GM12878 (cell line): ENCODE measurements around the gene ATF6. TPM values are rescaled to one million over a fixed set of nuclear protein-coding genes. Genes with fewer than 3 reads are reported as not detected.

Experiments
- ATF7 ChIP-seq: fragments of 450-650 bp; IDR thresholded peaks from 2 replicates; pipeline ENCODE4 v1.6.1; 2016; ENCODE audit warnings: low read depth, mild to moderate bottlenecking
- BACH1 ChIP-seq: fragments of 450-650 bp; IDR thresholded peaks from 2 replicates; pipeline ENCODE4 v1.6.1; 2017; ENCODE audit warnings: mild to moderate bottlenecking, borderline replicate concordance
- BCL11A ChIP-seq: IDR thresholded peaks from 2 replicates; pipeline ENCODE4 v1.6.1; 2011; ENCODE audit warnings: low read depth, low read length
- CTCF ChIP-seq, 3 experiments: IDR thresholded peaks in 2 of 3; conservative IDR thresholded peaks in 1 of 3; 2 replicates each; pipeline ENCODE4 v1.5.1; 2011; ENCODE audit warnings: low read depth in 3 of 3, low read length in 3 of 3, mild to moderate bottlenecking in 3 of 3, control low read depth in 2 of 3, moderate library complexity in 2 of 3, inconsistent platforms in 1 of 3, mixed read lengths in 1 of 3; ENCODE audit not compliant: control insufficient read depth in 2 of 3, insufficient read depth in 1 of 3; ENCODE audit errors: extremely low read depth in 1 of 3
- E2F4 ChIP-seq: IDR thresholded peaks from 2 replicates; pipeline ENCODE4 v1.6.1; 2012; ENCODE audit warnings: low read depth, low read length, improper control_type of control experiment
- EGR1 ChIP-seq, 2 experiments: IDR thresholded peaks; 1 replicate in 1 of 2; 2 replicates in 1 of 2; pipeline ENCODE4 v1.6.1; 2011 to 2012; ENCODE audit warnings: low read depth in 2 of 2, low read length in 2 of 2, borderline replicate concordance in 1 of 2, mild to moderate bottlenecking in 1 of 2, moderate library complexity in 1 of 2
- ETV6 ChIP-seq, 2 experiments: fragments of 450-650 bp in 1 of 2; IDR thresholded peaks in 1 of 2; conservative IDR thresholded peaks in 1 of 2; 2 replicates each; pipeline ENCODE4 v1.6.1; 2014; ENCODE audit warnings: antibody characterized with exemption in 1 of 2, borderline replicate concordance in 1 of 2, low read depth in 1 of 2, mild to moderate bottlenecking in 1 of 2, moderate library complexity in 1 of 2
- GABPA ChIP-seq: IDR thresholded peaks from 2 replicates; pipeline ENCODE4 v1.6.1; 2014; ENCODE audit warnings: antibody characterized with exemption, low read depth, mild to moderate bottlenecking, inconsistent platforms
- HDAC2 ChIP-seq: fragments of 200-600 bp; sonication (generic); IDR thresholded peaks from 2 replicates; pipeline ENCODE4 v1.6.1; 2017
- HDAC6 ChIP-seq: fragments of 200-600 bp; sonication (generic); IDR thresholded peaks from one replicate; pipeline ENCODE4 v1.8.0; 2017; ENCODE audit warnings: antibody characterized with exemption; ENCODE audit not compliant: unreplicated experiment
- MEF2B ChIP-seq: fragments of 450-650 bp; IDR thresholded peaks from 2 replicates; pipeline ENCODE4 v1.6.1; 2018; ENCODE audit warnings: mild to moderate bottlenecking, moderate library complexity; ENCODE audit not compliant: partially characterized antibody, poor library complexity, severe bottlenecking
- MTA2 ChIP-seq: fragments of 450-650 bp; IDR thresholded peaks from 2 replicates; pipeline ENCODE4 v1.6.1; 2016; ENCODE audit warnings: low read depth, mild to moderate bottlenecking, moderate library complexity
- MXI1 ChIP-seq: fragments of 150-350 bp; IDR thresholded peaks from 2 replicates; pipeline ENCODE4 v1.6.1; 2011; ENCODE audit warnings: low read depth, mild to moderate bottlenecking, inconsistent platforms, low read length, improper control_type of control experiment
- NFXL1 ChIP-seq: fragments of 450-650 bp; IDR thresholded peaks from 2 replicates; pipeline ENCODE4 v1.6.1; 2017; ENCODE audit warnings: antibody characterized with exemption, mild to moderate bottlenecking, borderline replicate concordance
- NKRF ChIP-seq: fragments of 450-650 bp; conservative IDR thresholded peaks from 2 replicates; pipeline ENCODE4 v1.6.1; 2017; ENCODE audit warnings: mild to moderate bottlenecking, moderate library complexity
- NR2C1 ChIP-seq: fragments of 450-650 bp; IDR thresholded peaks from 2 replicates; pipeline ENCODE4 v1.6.1; 2017; ENCODE audit warnings: antibody characterized with exemption, mild to moderate bottlenecking, moderate library complexity
- PKNOX1 ChIP-seq: fragments of 450-650 bp; IDR thresholded peaks from 2 replicates; pipeline ENCODE4 v1.6.1; 2016; ENCODE audit warnings: mild to moderate bottlenecking
- PML ChIP-seq: IDR thresholded peaks from 2 replicates; pipeline ENCODE4 v1.6.1; 2012; ENCODE audit warnings: low read length, inconsistent platforms
- RAD21 ChIP-seq: IDR thresholded peaks from 2 replicates; pipeline ENCODE4 v1.6.1; 2011; ENCODE audit warnings: mild to moderate bottlenecking, low read depth, low read length, moderate library complexity; ENCODE audit not compliant: insufficient read depth
- SIN3A ChIP-seq: IDR thresholded peaks from 2 replicates; pipeline ENCODE4 v1.6.1; 2012; ENCODE audit warnings: low read depth, low read length, improper control_type of control experiment
- SREBF1 ChIP-seq: IDR thresholded peaks from 2 replicates; pipeline ENCODE4 v1.6.1; 2012; ENCODE audit warnings: mild to moderate bottlenecking, low read length
- TCF3 ChIP-seq: IDR thresholded peaks from 2 replicates; pipeline ENCODE4 v1.6.1; 2012; ENCODE audit warnings: low read depth, mild to moderate bottlenecking, low read length, borderline replicate concordance; ENCODE audit not compliant: insufficient read depth
- TCF7 ChIP-seq: IDR thresholded peaks from 2 replicates; pipeline ENCODE4 v1.6.1; 2014; ENCODE audit warnings: antibody characterized with exemption, borderline replicate concordance
- ZZZ3 ChIP-seq: IDR thresholded peaks from 2 replicates; pipeline ENCODE4 v1.6.1; 2011; ENCODE audit warnings: low read depth; ENCODE audit not compliant: control insufficient read depth, insufficient read length
- polyA plus RNA-seq, 11 experiments: library from polyadenylated mRNA; depleted of rRNA in 4 of 11; unstranded in 6 of 11; stranded (reverse) in 5 of 11; fragments of >200 nt; fragmentation: Nextera tagmentation in 4 of 11; fragmentation: Illumina TruSeq in 1 of 11; extraction: Ambion mirVana in 4 of 11; extraction: Trizol in 1 of 11; gene quantifications; 1 replicate in 1 of 11; 2 replicates in 10 of 11; pipeline versions ENCODE4 v1.2.1 to v1.2.3, GENCODE V29; 2011 to 2016; ENCODE audit warnings: inconsistent platforms in 2 of 11, missing spikeins in 2 of 11, low read depth in 1 of 11
- total RNA-seq, 4 experiments: library from RNA; depleted of rRNA in 3 of 4; stranded (reverse); fragments of >200 nt in 3 of 4; fragmentation: Illumina TruSeq in 1 of 4; extraction: Trizol in 1 of 4; gene quantifications; 2 replicates each; pipeline versions ENCODE4 v1.2.1 to v1.2.3, GENCODE V29; 2013 to 2021

Gene ATF6
- total and polyA plus RNA-seq, 10 of the 15 experiments (the other 5 are each of a cell fraction or from before 2014, with no cell fraction given) = 7.8 to 24.3 (median 14.7) TPM

GRCh38 chr1:161766102-161766981, at the start of gene ATF6 (continued):
- TF ChIP-seq CTCF (IDR thresholded peaks at IDR 0.05 in 2 of 3, conservative IDR thresholded peaks at IDR 0.05 in 1 of 3; ENCODE audit: control insufficient read depth in 2 of 3, extremely low read depth in 1 of 3, insufficient read depth in 1 of 3, low read depth in 3 of 3, low read length in 3 of 3) = no peak
- no peak for TF ChIP-seq HDAC2
- TF ChIP-seq NFXL1 = no peak
- TF ChIP-seq HDAC6 = no peak
- TF ChIP-seq TCF3 = no peak
- TF ChIP-seq PML = peak; percentile 93
- no peak for TF ChIP-seq TCF7
- TF ChIP-seq ATF7 = peak; percentile 91
- peak; percentile 74 for TF ChIP-seq MTA2
- no peak for TF ChIP-seq SIN3A
- no peak for TF ChIP-seq NR2C1
- TF ChIP-seq RAD21 = no peak
- peak; percentile 22 for TF ChIP-seq MEF2B
- TF ChIP-seq BACH1 = peak; percentile 95
- no peak for TF ChIP-seq MXI1
- no peak for TF ChIP-seq BCL11A
- TF ChIP-seq NKRF = peak; percentile 90
- no peak for TF ChIP-seq ZZZ3
- TF ChIP-seq EGR1 (IDR thresholded peaks at IDR 0.05; ENCODE audit: borderline replicate concordance in 1 of 2, low read depth in 2 of 2, low read length in 2 of 2) = peak in 1 of 2 experiments; percentile 64; a peak in 1 of 3 replicates
- TF ChIP-seq SREBF1 = no peak
- peak; percentile 80 for TF ChIP-seq GABPA
- peak in 1 of 2 experiments; percentile 53; a peak in 1 of 4 replicates for TF ChIP-seq ETV6 (conservative IDR thresholded peaks at IDR 0.05 in 1 of 2, IDR thresholded peaks at IDR 0.05 in 1 of 2; ENCODE audit: borderline replicate concordance in 1 of 2, low read depth in 1 of 2)
- no peak for TF ChIP-seq E2F4
- peak; percentile 49; the same call in 1 of the 2 replicates for TF ChIP-seq PKNOX1
